ENCODE results near the gene ANKRD33B.
A peak's percentile ranks its signal among the peaks of the same experiment; 100 is the strongest.

Gene ANKRD33B

GRCh38 chr5:10559151-10559550 lies 4.7 kb upstream of the ANKRD33B start:
- no peak for DNase-seq (ENCODE audit: low read depth)
- TF ChIP-seq CTCF (IDR thresholded peaks at IDR 0.05; ENCODE audit: low read depth, low read length, missing control alignments): no peak
- no peak overlapping the region for H3K4me3 ChIP-seq (ENCODE audit: low read depth, low read length)

- H3K4me3 ChIP-seq (ENCODE audit: low read depth, low read length): no peak overlapping the region
- TF ChIP-seq CTCF (IDR thresholded peaks at IDR 0.05; ENCODE audit: low read depth, low read length, missing control alignments): no peak
- no peak for DNase-seq (ENCODE audit: low read depth)
These were observed 4.0 kb upstream of the ANKRD33B start for GRCh38 chr5:10559871-10560270.

DNA sequence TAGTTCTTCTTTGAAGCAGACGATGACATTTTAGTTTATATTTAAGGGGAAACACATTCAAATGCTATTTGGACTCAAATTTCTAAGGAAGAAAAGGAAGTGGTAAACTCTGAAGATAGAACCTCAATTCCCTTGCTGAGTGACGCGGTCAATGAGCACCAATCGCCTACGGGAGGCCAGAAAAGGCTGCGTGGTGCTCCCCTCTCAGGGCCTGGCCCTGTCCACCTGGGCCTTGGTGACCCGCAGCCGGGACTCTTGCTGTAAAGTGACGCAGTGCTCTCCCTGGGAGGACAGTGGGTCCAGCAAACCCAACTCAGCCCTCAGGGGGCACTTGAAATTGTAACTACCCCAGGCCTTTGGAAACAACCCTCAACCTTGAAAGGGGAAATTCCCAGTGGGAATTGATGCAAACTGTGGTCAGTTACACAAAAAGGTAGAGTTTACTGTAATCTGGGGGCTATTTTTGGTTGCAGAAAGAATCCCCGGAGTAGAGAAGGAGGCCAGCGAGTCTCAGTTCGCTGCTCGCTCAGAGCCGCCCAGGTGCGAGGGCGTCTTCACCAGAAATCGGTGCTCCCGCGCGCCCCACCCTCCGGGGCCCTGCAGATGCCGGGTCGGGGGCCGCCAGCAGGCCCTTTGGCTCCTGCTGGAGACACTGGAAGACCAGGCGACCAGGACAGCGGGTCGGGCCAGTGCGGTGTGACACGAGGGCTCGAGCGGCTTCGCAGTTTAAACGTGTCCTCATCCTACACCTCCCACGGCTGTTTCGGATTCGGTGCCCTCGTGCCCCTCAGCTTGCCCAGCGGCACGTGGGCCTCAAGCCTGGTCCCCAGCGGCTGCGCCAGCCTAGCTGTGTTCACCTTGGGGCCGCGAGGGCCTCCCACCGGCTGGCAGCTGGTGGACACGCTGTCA lies 1.4 kb upstream of the ANKRD33B start:
- no peak for TF ChIP-seq CTCF (IDR thresholded peaks at IDR 0.05; ENCODE audit: low read depth, low read length, missing control alignments)
- peak overlapping the region; percentile 91 for H3K4me3 ChIP-seq (ENCODE audit: low read depth, low read length)
- no peak for DNase-seq (ENCODE audit: low read depth)

GRCh38 chr5:10563110-10563944 lies 543 bp upstream of the ANKRD33B start:
- TF ChIP-seq CTCF (IDR thresholded peaks at IDR 0.05; ENCODE audit: low read depth, low read length, missing control alignments): no peak
- peak overlapping the region; percentile 91 for H3K4me3 ChIP-seq (ENCODE audit: low read depth, low read length)
- DNase-seq (ENCODE audit: low read depth): no peak

DNA sequence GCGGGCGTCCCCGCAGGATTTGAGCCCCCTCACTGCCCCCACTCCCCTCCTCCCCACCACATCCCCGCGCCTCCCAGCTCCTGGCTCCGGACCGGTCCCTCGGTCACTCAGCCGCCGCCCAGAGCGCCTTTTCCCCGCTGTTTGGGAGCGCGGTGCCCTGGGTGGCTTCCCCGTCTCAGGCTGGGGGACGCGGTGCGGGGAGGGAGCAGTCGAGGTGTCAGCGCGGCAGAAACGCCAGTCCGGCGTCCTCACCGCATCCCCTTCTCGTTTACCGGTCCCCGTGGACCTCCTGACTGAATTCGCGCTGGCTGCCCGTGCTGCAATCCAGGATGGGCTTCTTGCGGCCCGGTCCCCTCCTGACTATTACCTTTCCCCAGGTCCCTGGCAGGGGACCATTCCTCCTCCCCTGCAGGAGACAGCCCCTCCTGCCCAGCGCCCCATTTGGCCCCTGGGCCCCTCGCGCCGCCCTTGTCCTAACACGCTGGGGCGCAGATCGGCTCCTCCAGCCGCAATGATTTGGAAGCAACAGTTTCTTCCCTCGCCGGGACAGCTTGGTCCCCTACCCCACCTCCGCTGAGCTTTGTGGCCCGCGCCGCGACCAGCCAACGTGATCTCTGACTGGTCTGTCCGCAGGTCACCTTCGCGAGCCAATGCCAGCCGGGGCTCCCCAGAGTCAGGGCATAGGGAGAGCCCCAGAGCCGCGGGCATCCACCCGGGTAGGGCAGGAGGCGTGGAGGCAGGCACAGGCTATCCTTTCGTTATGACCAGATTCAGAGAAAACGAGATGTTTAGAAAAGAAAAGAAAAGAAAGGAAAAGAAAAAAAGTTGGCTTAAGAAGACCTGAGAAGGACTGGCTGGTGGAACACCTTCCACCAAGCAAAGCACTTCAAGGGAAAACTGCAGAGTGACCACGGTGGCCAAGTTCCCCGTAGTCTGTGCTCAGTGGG lies 1.2 kb downstream of the ANKRD33B start:
- no peak for TF ChIP-seq CTCF (IDR thresholded peaks at IDR 0.05; ENCODE audit: low read depth, low read length, missing control alignments)
- H3K4me3 ChIP-seq (ENCODE audit: low read depth, low read length): peak overlapping the region; percentile 91
- no peak for DNase-seq (ENCODE audit: low read depth)

DNA sequence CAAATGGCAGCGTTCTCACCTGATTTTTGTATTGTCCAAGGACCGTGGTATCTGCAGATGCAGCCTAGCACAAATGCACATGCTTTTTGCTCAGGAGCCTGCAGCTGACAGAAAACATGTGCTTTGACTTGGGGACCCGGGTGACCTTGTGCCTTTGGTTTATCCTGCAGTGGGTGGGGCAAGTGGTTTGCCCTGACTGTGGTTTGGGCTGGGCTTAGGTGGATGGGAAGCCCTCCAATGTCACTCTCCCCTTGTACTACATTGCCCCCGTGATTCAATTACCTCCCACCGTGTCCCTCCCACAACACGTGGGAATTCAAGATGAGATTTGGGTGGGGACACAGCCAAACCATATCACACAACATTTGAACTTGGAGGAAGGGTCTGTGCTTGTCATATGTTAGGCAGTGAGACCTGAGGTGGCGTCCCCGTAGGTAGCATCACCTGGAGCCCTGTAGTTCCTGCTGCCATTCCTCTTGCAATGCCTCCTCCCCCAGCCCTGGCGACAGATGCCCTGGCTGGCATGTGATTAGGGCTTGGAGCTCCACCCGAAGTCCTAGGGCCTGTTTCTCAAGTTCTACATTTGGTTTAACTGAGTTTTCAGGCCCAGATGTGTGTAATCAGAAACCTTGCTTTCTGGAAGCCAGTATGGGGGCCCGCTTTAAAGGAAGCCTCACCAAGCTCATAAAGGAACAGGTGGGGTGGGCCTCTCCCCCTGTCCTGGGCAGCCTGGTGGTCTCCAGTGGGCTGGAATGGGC lies 2.1 kb downstream of the ANKRD33B start:
- TF ChIP-seq CTCF (IDR thresholded peaks at IDR 0.05; ENCODE audit: low read depth, low read length, missing control alignments): no peak
- H3K4me3 ChIP-seq (ENCODE audit: low read depth, low read length): peak overlapping the region; percentile 91
- no peak for DNase-seq (ENCODE audit: low read depth)

All from GM12864 (cell line).